RWPE1 (cell line): ENCODE measurements around the gene ERBB4.

Source experiments
- CTCF ChIA-PET: fragments of 350-600 bp; sonication (Branson Sonifier 250); formaldehyde crosslinking; extraction: SDS; loops from one replicate; lab custom pipeline; 2021; lab: Yijun Ruan, JAX
- POLR2A ChIA-PET: fragments of 400-600 bp; formaldehyde crosslinking; extraction: SDS; loops from one replicate; lab custom pipeline; 2020; ENCODE audit warnings: antibody characterized with exemption; ENCODE audit not compliant: low non-redundant PET; lab: Yijun Ruan, JAX
- DNase-seq: peaks from one replicate; pipeline ENCODE4 v3.0.0; 2012; ENCODE audit warnings: low spot score
- H3K27ac ChIP-seq: fragments of 450-650 bp; 2 replicates; pipeline ENCODE4 v1.5.1; 2017
- CTCF ChIP-seq: fragments of 450-650 bp; conservative IDR thresholded peaks from 2 replicates; pipeline ENCODE4 v1.5.1; 2017; ENCODE audit warnings: low read depth, mild to moderate bottlenecking

Gene ERBB4

GRCh38 chr2:212367431-212367830 lies 171.2 kb downstream of the ERBB4 start:
- no peak for DNase-seq
- POLR2A ChIA-PET, result no interaction called here
- no peak for TF ChIP-seq CTCF
- CTCF ChIA-PET, result interaction anchor here (0.6 to 0.7 kb wide), 3 partner anchors 34 to 533 kb away, joined by 3 to 4 read pairs (median 4); no protein-coding TSS in a partner anchor
- H3K27ac ChIP-seq, result no peak overlapping the region

- no peak for DNase-seq
- no peak overlapping the region for H3K27ac ChIP-seq
- POLR2A ChIA-PET, result no interaction called here
- CTCF ChIA-PET, result interaction anchor here (0.6 to 0.8 kb wide), 2 partner anchors 1009 to 1429 kb away, joined by 3 to 4 read pairs; no protein-coding TSS in a partner anchor
- TF ChIP-seq CTCF, result no peak
These were observed 174.3 kb downstream of the ERBB4 start for GRCh38 chr2:212364112-212364985.

- DNase-seq, result no peak
- H3K27ac ChIP-seq, result no peak overlapping the region
- TF ChIP-seq CTCF, result no peak
- POLR2A ChIA-PET, result no interaction called here
- CTCF ChIA-PET, result interaction anchor here (0.6 kb wide), 1 partner anchor 277 kb away, joined by 3 read pairs; no protein-coding TSS in a partner anchor
These were observed 177.3 kb downstream of the ERBB4 start for GRCh38 chr2:212361174-212361756.

GRCh38 chr2:212360068-212360460 lies 178.5 kb downstream of the ERBB4 start:
- no peak overlapping the region for H3K27ac ChIP-seq
- CTCF ChIA-PET, result no interaction called here
- POLR2A ChIA-PET, result no interaction called here
- DNase-seq, result no peak
- TF ChIP-seq CTCF, result no peak

GRCh38 chr2:212359425-212360067 lies 179.1 kb downstream of the ERBB4 start:
- POLR2A ChIA-PET, result no interaction called here
- CTCF ChIA-PET, result no interaction called here
- TF ChIP-seq CTCF, result no peak
- no peak overlapping the region for H3K27ac ChIP-seq
- no peak for DNase-seq

- no peak for DNase-seq
- POLR2A ChIA-PET, result no interaction called here
- TF ChIP-seq CTCF, result no peak
- CTCF ChIA-PET, result no interaction called here
- H3K27ac ChIP-seq, result no peak overlapping the region
These were observed 181.0 kb downstream of the ERBB4 start for GRCh38 chr2:212357606-212358005.
